ENCODE data around the gene ANKZF1.

Gene ANKZF1

GRCh38 chr2:219282943-219283581, 53.5 kb downstream of the ANKZF1 start:
- no peak for DNase-seq

GRCh38 chr2:219284501-219285372, 55.1 kb downstream of the ANKZF1 start:
- DNase-seq, result no peak

DNA sequence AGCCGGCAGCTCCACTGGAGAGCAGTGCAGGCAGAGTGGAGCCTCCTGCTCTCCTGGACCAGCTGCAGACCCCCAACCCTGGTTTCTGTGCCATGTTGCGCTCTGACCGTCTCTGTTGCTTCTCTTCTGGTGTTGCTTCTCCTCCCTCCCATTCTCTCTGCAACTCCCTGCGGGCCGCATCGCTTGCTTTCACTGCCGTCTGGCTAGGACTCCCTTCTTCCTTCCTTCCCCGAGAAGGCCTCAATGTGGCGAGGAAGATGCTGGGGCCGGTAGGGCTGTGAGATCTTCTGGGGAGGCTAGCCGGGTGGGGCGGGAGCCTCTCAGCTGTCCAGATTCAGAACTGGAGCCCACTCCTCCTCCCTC, 55.7 kb downstream of the ANKZF1 start:
- DNase-seq, result no peak

- no peak for DNase-seq
Observed at GRCh38 chr2:219285894-219286425, 56.4 kb downstream of the ANKZF1 start.

Measured in CD4-positive, alpha-beta T cell treated with Interleukin-6 for 4 hours (primary cell).